Measurements from ENCODE around the gene TRAPPC1. TPM values are rescaled to one million over a fixed set of nuclear protein-coding genes. Genes with fewer than 3 reads are reported as not detected.

The TRAPPC1 gene
- total RNA-seq, 1 experiment from 2014 or later: 132 TPM

DNA sequence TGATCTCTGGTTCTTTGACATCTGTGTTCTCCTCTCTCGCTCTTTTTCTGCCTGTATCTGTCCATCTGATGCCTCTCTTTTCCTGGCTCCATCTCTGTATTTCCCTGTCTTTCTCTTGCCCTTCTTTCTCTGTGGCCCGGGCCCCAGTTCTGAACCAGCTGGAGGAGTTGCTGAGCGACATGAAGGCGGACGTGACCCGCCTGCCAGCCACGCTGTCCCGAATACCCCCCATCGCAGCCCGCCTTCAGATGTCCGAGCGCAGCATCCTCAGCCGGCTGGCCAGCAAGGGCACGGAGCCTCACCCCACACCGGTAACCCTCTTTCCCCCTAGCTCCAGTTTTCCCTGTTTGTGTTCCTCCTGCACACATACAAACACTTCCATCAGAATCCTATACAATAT is 21.5 kb downstream of the TRAPPC1 start:
- WGBS (ENCODE audit: extremely low coverage, insufficient read length, low lambda C conversion rate): no CpG with 5 or more reads among the region's 15 CpGs
- no peak overlapping the region for H4K8ac ChIP-seq (replicated peaks; ENCODE audit: insufficient read length, low read depth, low read length)
- Mint-ChIP-seq H3K27ac (no peak overlapping the region), H3K9me3 (no peaks in the 10 kb centered on the region), H3K27me3 (ENCODE audit: low read depth) (peaks cover 14% of the 10 kb centered on the region), H3K4me1 (peaks cover 6% of the 10 kb centered on the region in 2 experiments), H3K4me3 (no peak overlapping the region), H3K36me3 (ENCODE audit: insufficient read depth in 1 of 3, low read depth in 3 of 3) (peaks cover 0 to 40% (median 14%) of the 10 kb centered on the region in 3 experiments; a peak in 5 of 7 replicates)
- H4K91ac ChIP-seq (ENCODE audit: insufficient read length, low read depth, low read length): no peak overlapping the region
- no peak overlapping the region for H2AK5ac ChIP-seq (ENCODE audit: insufficient read length, low read length)
- H2BK5ac ChIP-seq (ENCODE audit: insufficient read length, low read length): no peak overlapping the region
- no peak overlapping the region for H3T11ph ChIP-seq (ENCODE audit: low read length)
- no peaks in the 10 kb centered on the region for H3K9me3 ChIP-seq (ENCODE audit: control insufficient read depth, low read depth, low read length)
- no peak overlapping the region for H2BK20ac ChIP-seq (ENCODE audit: low read depth, low read length, poor library complexity, severe bottlenecking)
- H3K4ac ChIP-seq (ENCODE audit: low read depth, low read length): no peak overlapping the region
- DNase-seq: no peak
- H3K23ac ChIP-seq (ENCODE audit: insufficient read length, low read depth, low read length): no peak overlapping the region
- peaks cover 3% of the 10 kb centered on the region for H3K23me2 ChIP-seq (ENCODE audit: insufficient read length, low read depth, low read length, poor library complexity, severe bottlenecking)
- H3K56ac ChIP-seq (ENCODE audit: insufficient read length, low read depth, low read length): no peak overlapping the region
- H4K20me1 ChIP-seq (ENCODE audit: control insufficient read depth, insufficient read depth, insufficient read length): no peaks in the 10 kb centered on the region
- no peak overlapping the region for H3K9ac ChIP-seq (ENCODE audit: extremely low read depth, insufficient read length, low read length)
- H3K79me1 ChIP-seq (ENCODE audit: insufficient read depth, low read depth, low read length, poor library complexity, severe bottlenecking): no peaks in the 10 kb centered on the region
- TF ChIP-seq, protein P1, sequence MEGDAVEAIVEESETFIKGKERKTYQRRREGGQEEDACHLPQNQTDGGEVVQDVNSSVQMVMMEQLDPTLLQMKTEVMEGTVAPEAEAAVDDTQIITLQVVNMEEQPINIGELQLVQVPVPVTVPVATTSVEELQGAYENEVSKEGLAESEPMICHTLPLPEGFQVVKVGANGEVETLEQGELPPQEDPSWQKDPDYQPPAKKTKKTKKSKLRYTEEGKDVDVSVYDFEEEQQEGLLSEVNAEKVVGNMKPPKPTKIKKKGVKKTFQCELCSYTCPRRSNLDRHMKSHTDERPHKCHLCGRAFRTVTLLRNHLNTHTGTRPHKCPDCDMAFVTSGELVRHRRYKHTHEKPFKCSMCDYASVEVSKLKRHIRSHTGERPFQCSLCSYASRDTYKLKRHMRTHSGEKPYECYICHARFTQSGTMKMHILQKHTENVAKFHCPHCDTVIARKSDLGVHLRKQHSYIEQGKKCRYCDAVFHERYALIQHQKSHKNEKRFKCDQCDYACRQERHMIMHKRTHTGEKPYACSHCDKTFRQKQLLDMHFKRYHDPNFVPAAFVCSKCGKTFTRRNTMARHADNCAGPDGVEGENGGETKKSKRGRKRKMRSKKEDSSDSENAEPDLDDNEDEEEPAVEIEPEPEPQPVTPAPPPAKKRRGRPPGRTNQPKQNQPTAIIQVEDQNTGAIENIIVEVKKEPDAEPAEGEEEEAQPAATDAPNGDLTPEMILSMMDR (conservative IDR thresholded peaks at IDR 0.05): no peak
- H3K27ac ChIP-seq (ENCODE audit: insufficient read length, low read depth, low read length): no peak overlapping the region
- no peaks in the 10 kb centered on the region for H3K4me1 ChIP-seq (ENCODE audit: insufficient read depth, low read length)
- no peak overlapping the region for H4K5ac ChIP-seq (ENCODE audit: insufficient read length, low read depth, low read length)
- no peak overlapping the region for H2BK12ac ChIP-seq (ENCODE audit: insufficient read length, low read depth, low read length)
- H3K14ac ChIP-seq (ENCODE audit: insufficient read depth, low read length): no peak overlapping the region
- H2BK120ac ChIP-seq (ENCODE audit: low read depth, low read length, poor library complexity, severe bottlenecking): no peak overlapping the region
- H3K4me2 ChIP-seq (ENCODE audit: insufficient read depth, insufficient read length, low read length): no peak overlapping the region
- H3K27me3 ChIP-seq (ENCODE audit: insufficient read depth, low read length): peaks cover 6% of the 10 kb centered on the region
- H2AFZ ChIP-seq (ENCODE audit: low read length): no peak overlapping the region
- no peak overlapping the region for H2BK15ac ChIP-seq (ENCODE audit: low read depth, low read length)
- no peaks in the 10 kb centered on the region for H3K79me2 ChIP-seq (ENCODE audit: insufficient read depth, low read length)
- no peak overlapping the region for H3K18ac ChIP-seq (ENCODE audit: insufficient read length, low read depth, low read length)
